Stomach (tissue), 4 donors: ENCODE measurements around the gene LPAR5.

Experiments
- CTCF ChIP-seq, 7 experiments: fragments of 450-650 bp in 4 of 7; fragments of 200-600 bp in 3 of 7; sonication (generic) in 3 of 7; IDR thresholded peaks; one replicate each; pipeline ENCODE4 v1.5.1; 2016 to 2019; ENCODE audit warnings: antibody characterized with exemption in 7 of 7, control low read depth in 2 of 7, mild to moderate bottlenecking in 1 of 7
- EP300 ChIP-seq: sonication (generic); formaldehyde crosslinking; IDR thresholded peaks from one replicate; pipeline ENCODE4 v1.6.1; 2017; ENCODE audit warnings: antibody characterized with exemption
- POLR2A ChIP-seq, 4 donors: fragments of 450-650 bp; IDR thresholded peaks; one replicate each; pipeline ENCODE4 v1.6.1; 2016; ENCODE audit warnings: antibody characterized with exemption in 4 of 4, control low read depth in 2 of 4, mild to moderate bottlenecking in 1 of 4, moderate library complexity in 1 of 4
- POLR2AphosphoS5 ChIP-seq, 3 donors: sonication (generic); formaldehyde crosslinking; IDR thresholded peaks; one replicate each; pipeline ENCODE4 v1.6.1; 2016; ENCODE audit warnings: antibody characterized with exemption in 3 of 3

GRCh38 chr12:6618483-6619225, 17.1 kb downstream of the LPAR5 start:
- TF ChIP-seq CTCF (IDR thresholded peaks at IDR 0.05) (no peak), POLR2A (IDR thresholded peaks at IDR 0.05) (no peak), EP300 (no peak), POLR2AphosphoS5 (IDR thresholded peaks at IDR 0.05) (no peak)
